ENCODE measurements around the gene TTC34. TPM values are rescaled to one million over a fixed set of nuclear protein-coding genes. Genes with fewer than 3 reads are reported as not detected.

TTC34 gene
- polyA plus RNA-seq, 1 experiment, result 0.11 TPM

DNA sequence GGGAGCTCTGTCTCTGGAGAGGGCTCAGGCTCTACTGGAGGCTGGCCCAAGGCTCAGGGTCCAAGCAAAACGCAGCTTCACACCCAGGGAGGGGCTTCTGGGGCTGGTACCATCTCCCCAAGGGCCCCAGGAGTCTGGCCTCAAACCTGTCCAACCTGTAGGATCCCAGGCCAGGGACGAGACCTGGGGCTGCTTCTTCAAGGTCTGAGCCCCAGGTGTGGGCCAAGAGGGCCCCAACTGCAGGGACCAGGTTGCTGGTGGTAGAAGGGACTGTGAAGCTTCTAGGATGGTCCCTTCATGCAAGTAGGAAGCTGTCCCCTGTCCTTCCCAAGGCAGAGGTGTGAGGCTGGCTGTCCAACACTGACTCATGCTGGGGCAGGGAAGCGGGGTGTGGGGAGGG, 160.9 kb downstream of the TTC34 start:
- CTCF ChIA-PET, result interaction anchor here (1.3 kb wide), 1 partner anchor 680 kb away, joined by 3 read pairs; no protein-coding TSS in a partner anchor
- no peak overlapping the region for H3K4me3 ChIP-seq (ENCODE audit: low read depth, low read length)
- POLR2A ChIA-PET, result no interaction called here
- TF ChIP-seq CTCF (IDR thresholded peaks at IDR 0.05; ENCODE audit: insufficient read depth, low read depth, low read length), result no peak
- no peaks in the 10 kb centered on the region for H3K36me3 ChIP-seq (ENCODE audit: control insufficient read depth, insufficient read depth, low read length)
- DNase-seq (ENCODE audit: low read depth), result no peak
- no peaks in the 10 kb centered on the region for H3K27me3 ChIP-seq (ENCODE audit: control insufficient read depth, insufficient read depth, low read length)

DNA sequence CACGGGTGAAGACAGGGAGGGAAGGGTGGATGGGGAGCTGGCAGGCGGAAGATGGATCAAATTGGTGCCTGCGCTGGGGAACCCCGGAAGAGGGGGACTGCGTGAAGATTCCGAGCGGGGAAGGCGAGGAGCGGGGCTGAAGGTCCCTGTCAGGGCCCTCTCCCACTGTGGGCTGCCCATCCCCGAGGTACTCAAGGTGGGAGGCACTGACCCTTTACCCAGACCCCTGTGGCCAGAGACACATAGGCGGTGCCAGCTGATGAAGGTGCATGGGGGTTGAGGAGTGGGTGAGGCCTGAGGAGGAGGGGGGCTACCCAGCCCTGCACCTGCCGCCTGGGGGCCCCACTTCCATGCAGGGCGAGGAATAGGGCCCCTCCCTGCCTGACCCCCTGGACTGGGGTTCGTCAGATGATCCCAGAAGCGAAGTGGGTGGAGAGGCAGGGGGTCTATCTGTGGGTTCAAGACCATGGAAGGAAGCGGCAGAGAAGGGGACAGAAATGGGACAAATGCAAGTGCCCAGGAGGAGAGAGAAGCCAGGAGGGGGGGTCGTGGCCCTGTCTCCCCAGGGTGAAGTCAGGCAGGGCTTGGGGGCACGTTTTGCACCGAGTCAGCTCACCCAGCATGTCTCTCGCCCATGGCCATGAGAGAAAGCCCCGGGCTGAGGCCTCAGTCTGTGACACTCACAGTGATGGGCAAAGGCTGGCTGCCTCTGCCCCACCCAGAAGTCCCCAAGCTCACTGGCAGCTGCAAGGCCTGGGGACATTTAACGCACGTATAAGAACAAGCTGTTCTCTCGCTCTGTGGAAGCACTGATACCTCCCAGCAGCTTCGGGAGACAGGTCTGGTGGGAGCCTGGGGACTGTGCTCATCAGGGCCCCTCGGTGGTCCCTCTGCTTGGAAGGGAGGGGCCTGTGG, 161.6 kb downstream of the TTC34 start:
- ChIA-PET CTCF (interaction anchor here (1.3 kb wide), 1 partner anchor 681 kb away, joined by 3 read pairs; no protein-coding TSS in a partner anchor), POLR2A (no interaction called here)
- no peak overlapping the region for H3K4me3 ChIP-seq (ENCODE audit: low read depth, low read length)
- no peak for TF ChIP-seq CTCF (IDR thresholded peaks at IDR 0.05; ENCODE audit: insufficient read depth, low read depth, low read length)
- no peaks in the 10 kb centered on the region for H3K36me3 ChIP-seq (ENCODE audit: control insufficient read depth, insufficient read depth, low read length)
- no peaks in the 10 kb centered on the region for H3K27me3 ChIP-seq (ENCODE audit: control insufficient read depth, insufficient read depth, low read length)
- no peak for DNase-seq (ENCODE audit: low read depth)

GRCh38 chr1:2639203-2639602, 162.3 kb downstream of the TTC34 start:
- no peak overlapping the region for H3K4me3 ChIP-seq (ENCODE audit: low read depth, low read length)
- CTCF ChIA-PET, result no interaction called here
- POLR2A ChIA-PET, result no interaction called here
- no peak for DNase-seq (ENCODE audit: low read depth)
- no peaks in the 10 kb centered on the region for H3K27me3 ChIP-seq (ENCODE audit: control insufficient read depth, insufficient read depth, low read length)
- no peaks in the 10 kb centered on the region for H3K36me3 ChIP-seq (ENCODE audit: control insufficient read depth, insufficient read depth, low read length)
- no peak for TF ChIP-seq CTCF (IDR thresholded peaks at IDR 0.05; ENCODE audit: insufficient read depth, low read depth, low read length)

GRCh38 chr1:2638466-2639115, 162.9 kb downstream of the TTC34 start:
- CTCF ChIA-PET, result no interaction called here
- POLR2A ChIA-PET, result no interaction called here
- no peak for DNase-seq (ENCODE audit: low read depth)
- Histone ChIP-seq H3K36me3 (ENCODE audit: control insufficient read depth, insufficient read depth, low read length) (no peaks in the 10 kb centered on the region), H3K27me3 (ENCODE audit: control insufficient read depth, insufficient read depth, low read length) (no peaks in the 10 kb centered on the region), H3K4me3 (ENCODE audit: low read depth, low read length) (no peak overlapping the region)
- no peak for TF ChIP-seq CTCF (IDR thresholded peaks at IDR 0.05; ENCODE audit: insufficient read depth, low read depth, low read length)

DNA sequence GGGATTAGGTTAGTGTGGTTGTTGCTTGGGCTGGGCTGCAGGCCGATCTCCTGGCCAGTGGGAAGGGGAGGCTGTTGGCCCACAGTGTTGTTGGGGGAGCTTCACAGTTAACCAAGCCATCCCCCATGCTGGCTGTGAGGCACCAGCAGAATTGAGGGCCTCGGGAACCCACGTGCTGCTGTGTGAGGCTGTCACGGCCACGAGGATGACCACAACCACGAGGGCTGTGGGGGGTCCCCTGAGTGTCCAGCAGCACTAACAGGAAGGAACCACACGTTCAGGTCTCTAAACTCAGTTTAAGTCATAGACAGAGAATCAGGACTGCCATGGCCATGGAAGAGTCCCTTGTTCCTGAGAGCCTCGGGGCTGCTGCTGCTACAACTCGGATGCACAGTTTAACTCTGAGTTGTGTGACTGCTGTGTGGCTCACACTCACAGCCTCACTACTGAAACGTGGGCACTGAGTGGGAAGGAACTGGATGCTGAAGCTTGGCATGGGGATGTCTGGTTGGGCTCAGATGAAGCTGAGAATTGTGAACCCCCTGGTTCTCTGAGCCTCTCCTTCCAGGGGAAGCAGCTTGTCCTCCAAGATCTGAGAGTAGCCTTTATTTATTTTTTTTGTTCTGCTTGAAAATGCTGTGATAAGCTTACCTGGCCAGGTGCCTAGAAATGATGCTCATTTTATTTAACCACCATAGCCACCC, 163.9 kb downstream of the TTC34 start:
- no peak for TF ChIP-seq CTCF (IDR thresholded peaks at IDR 0.05; ENCODE audit: insufficient read depth, low read depth, low read length)
- no peaks in the 10 kb centered on the region for H3K27me3 ChIP-seq (ENCODE audit: control insufficient read depth, insufficient read depth, low read length)
- ChIA-PET POLR2A (no interaction called here), CTCF (no interaction called here)
- H3K4me3 ChIP-seq (ENCODE audit: low read depth, low read length), result no peak overlapping the region
- no peak for DNase-seq (ENCODE audit: low read depth)
- H3K36me3 ChIP-seq (ENCODE audit: control insufficient read depth, insufficient read depth, low read length), result no peaks in the 10 kb centered on the region
